Bronchial epithelial cell (primary cell): ENCODE measurements around the gene IRF9. TPM values are rescaled to one million over a fixed set of nuclear protein-coding genes. Genes with fewer than 3 reads are reported as not detected.

ENCODE experiments used
- DNase-seq: peaks from one replicate; pipeline ENCODE4 v3.0.0-alpha.2; 2010; ENCODE audit warnings: low read depth
- FAIRE-seq: peaks from 2 replicates; lab custom pipeline; 2011; peaks lifted over from hg19 to GRCh38; lab: Jason Lieb, UNC
- H3K27me3 ChIP-seq: 2 replicates; pipeline ENCODE4 v1.5.1; 2011; ENCODE audit warnings: low read length; ENCODE audit not compliant: control insufficient read depth, insufficient read depth
- H3K36me3 ChIP-seq: 2 replicates; pipeline ENCODE4 v1.5.1; 2011; ENCODE audit warnings: low read length; ENCODE audit not compliant: control insufficient read depth, insufficient read depth
- H3K4me3 ChIP-seq: 2 replicates; pipeline ENCODE4 v1.5.1; 2011; ENCODE audit warnings: mild to moderate bottlenecking, low read depth, low read length, control low read depth
- total RNA-seq: library from RNA; depleted of rRNA; stranded (reverse); fragments of >200 nt; gene quantifications from 2 replicates; pipeline ENCODE4 v1.2.1, GENCODE V29; 2014
- TF ChIP-seq, protein P1 (sequence below): IDR thresholded peaks from 2 replicates; pipeline ENCODE4 v1.5.1; 2011; ENCODE audit warnings: mild to moderate bottlenecking, moderate library complexity, low read length, control low read depth, inconsistent platforms; ENCODE audit not compliant: insufficient read depth, severe bottlenecking

IRF9 gene
- total RNA-seq, 1 donor from 2014 or later, result 19.2 TPM

- FAIRE-seq (no peak), DNase-seq (no peak)
- peaks cover 2% of the 10 kb centered on the region for H3K36me3 ChIP-seq
- no peak overlapping the region for H3K4me3 ChIP-seq
- TF ChIP-seq, protein P1, sequence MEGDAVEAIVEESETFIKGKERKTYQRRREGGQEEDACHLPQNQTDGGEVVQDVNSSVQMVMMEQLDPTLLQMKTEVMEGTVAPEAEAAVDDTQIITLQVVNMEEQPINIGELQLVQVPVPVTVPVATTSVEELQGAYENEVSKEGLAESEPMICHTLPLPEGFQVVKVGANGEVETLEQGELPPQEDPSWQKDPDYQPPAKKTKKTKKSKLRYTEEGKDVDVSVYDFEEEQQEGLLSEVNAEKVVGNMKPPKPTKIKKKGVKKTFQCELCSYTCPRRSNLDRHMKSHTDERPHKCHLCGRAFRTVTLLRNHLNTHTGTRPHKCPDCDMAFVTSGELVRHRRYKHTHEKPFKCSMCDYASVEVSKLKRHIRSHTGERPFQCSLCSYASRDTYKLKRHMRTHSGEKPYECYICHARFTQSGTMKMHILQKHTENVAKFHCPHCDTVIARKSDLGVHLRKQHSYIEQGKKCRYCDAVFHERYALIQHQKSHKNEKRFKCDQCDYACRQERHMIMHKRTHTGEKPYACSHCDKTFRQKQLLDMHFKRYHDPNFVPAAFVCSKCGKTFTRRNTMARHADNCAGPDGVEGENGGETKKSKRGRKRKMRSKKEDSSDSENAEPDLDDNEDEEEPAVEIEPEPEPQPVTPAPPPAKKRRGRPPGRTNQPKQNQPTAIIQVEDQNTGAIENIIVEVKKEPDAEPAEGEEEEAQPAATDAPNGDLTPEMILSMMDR, result no peak
- H3K27me3 ChIP-seq, result no peaks in the 10 kb centered on the region
Measured at GRCh38 chr14:24172871-24173281, 11.8 kb downstream of the IRF9 start.

GRCh38 chr14:24176599-24176998 is 15.5 kb downstream of the IRF9 start:
- no peak for FAIRE-seq
- H3K4me3 ChIP-seq, result no peak overlapping the region
- no peak for DNase-seq
- TF ChIP-seq, protein P1, result no peak
- peaks cover 16% of the 10 kb centered on the region for H3K36me3 ChIP-seq
- no peaks in the 10 kb centered on the region for H3K27me3 ChIP-seq

DNA sequence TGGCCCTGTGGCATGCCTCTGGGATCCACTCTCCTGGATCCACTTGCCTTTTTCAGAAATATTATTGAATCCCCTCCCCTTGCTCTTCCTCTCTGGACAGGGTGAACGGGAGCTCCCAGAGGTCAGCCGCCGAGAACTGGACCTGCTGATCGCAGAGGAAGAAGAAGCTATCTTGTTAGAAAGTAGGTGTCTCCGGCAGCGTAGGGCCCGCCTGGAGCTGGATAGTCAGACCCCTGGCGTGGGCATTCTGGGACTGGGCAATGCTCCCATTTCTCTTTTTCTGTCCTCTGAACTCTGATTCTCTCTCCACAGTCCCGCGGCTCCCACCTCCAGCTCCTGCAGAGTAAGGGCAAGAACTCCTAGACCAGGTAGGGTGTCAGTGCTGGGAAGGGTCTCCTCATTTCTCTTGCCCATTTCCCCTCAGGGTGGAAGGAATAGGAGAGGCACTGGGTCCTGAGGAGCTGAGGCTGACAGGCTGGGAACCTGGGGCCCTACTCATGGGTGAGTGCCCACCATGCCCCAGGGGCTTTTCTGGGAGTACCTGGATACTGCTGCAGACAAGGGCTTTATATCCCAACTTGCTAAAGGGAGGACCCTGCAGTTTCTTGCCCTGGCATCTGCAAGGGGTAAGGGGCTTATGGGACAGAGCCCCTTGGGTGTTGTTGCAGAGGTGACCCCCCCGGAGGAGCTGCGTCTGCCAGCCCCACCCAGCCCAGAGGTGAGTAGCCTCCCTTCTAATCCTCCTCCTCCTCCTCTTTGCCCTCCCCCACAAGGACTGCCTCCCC is 16.2 kb downstream of the IRF9 start:
- Histone ChIP-seq H3K27me3 (no peaks in the 10 kb centered on the region), H3K4me3 (no peak overlapping the region), H3K36me3 (peaks cover 16% of the 10 kb centered on the region)
- TF ChIP-seq, protein P1, result no peak
- no peak for FAIRE-seq
- DNase-seq, result no peak

DNA sequence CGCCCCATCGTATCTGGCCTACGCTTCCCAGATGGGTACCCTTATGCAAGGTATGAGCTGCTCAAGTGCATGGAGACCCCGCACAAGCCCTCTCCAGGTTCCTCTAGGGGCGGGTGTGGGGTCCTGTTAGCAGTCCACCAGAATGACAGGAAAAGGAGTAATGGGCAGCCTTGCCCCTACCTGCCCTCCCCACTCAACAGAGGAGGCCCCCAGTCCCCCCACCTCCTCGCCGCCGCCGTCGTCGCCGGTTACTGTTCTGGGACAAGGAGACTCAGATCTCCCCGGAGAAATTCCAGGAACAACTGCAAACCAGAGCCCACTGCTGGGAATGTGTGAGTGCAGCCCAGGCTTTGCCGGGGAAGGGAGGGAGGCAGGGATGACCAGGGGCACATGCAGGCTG is 16.8 kb downstream of the IRF9 start:
- no peak for FAIRE-seq
- no peaks in the 10 kb centered on the region for H3K27me3 ChIP-seq
- H3K4me3 ChIP-seq, result no peak overlapping the region
- DNase-seq, result no peak
- TF ChIP-seq, protein P1, result no peak
- H3K36me3 ChIP-seq, result peaks cover 19% of the 10 kb centered on the region

GRCh38 chr14:24178399-24179178 is 17.5 kb downstream of the IRF9 start:
- H3K27me3 ChIP-seq, result no peaks in the 10 kb centered on the region
- TF ChIP-seq, protein P1, result no peak
- FAIRE-seq (no peak), DNase-seq (no peak)
- peaks cover 20% of the 10 kb centered on the region for H3K36me3 ChIP-seq
- no peak overlapping the region for H3K4me3 ChIP-seq
